Smooth muscle cell (in vitro differentiated cells): Measurements from ENCODE around the gene LPIN1. TPM values are rescaled to one million over a fixed set of nuclear protein-coding genes. Genes with fewer than 3 reads are reported as not detected.
"Not testable (repeated sequence)": the region's sequence is repeated elsewhere in the genome, so short reads cannot be mapped to it uniquely, and the experiment has no call there.

ENCODE experiments used
- DNase-seq: peaks from one replicate; lab custom pipeline; 2025; ENCODE audit not compliant: unreplicated experiment; lab: John Stamatoyannopoulos, UW
- H2AFZ ChIP-seq: fragments of 200-600 bp; sonication (generic); 2 replicates; pipeline ENCODE4 v1.6.0; 2016; ENCODE audit warnings: antibody characterized with exemption, low read depth, mild to moderate bottlenecking
- H3F3A ChIP-seq: fragments of 200-600 bp; sonication (generic); 2 replicates; pipeline ENCODE4 v1.6.0; 2017; ENCODE audit warnings: antibody characterized with exemption, low read depth
- H3K27ac ChIP-seq: fragments of 200-600 bp; sonication (generic); 2 replicates; pipeline ENCODE4 v1.5.1; 2016; ENCODE audit warnings: low read depth, mild to moderate bottlenecking
- H3K27me3 ChIP-seq: fragments of 200-600 bp; sonication (generic); 2 replicates; pipeline ENCODE4 v1.6.1; 2016; ENCODE audit warnings: low read depth, mild to moderate bottlenecking
- H3K36me3 ChIP-seq: fragments of 200-600 bp; sonication (generic); 2 replicates; pipeline ENCODE4 v1.5.1; 2016; ENCODE audit warnings: low read depth
- H3K4me1 ChIP-seq: fragments of 200-600 bp; sonication (generic); 2 replicates; pipeline ENCODE4 v1.5.1; 2016; ENCODE audit warnings: low read depth
- H3K4me2 ChIP-seq: fragments of 200-600 bp; sonication (generic); 2 replicates; pipeline ENCODE4 v1.6.0; 2016; ENCODE audit warnings: mild to moderate bottlenecking
- H3K4me3 ChIP-seq: fragments of 200-600 bp; sonication (generic); 2 replicates; pipeline ENCODE4 v1.5.1; 2016; ENCODE audit warnings: mild to moderate bottlenecking
- H3K79me2 ChIP-seq: fragments of 200-600 bp; sonication (generic); 2 replicates; pipeline ENCODE4 v1.6.0; 2016; ENCODE audit warnings: low read depth, mild to moderate bottlenecking
- H3K9ac ChIP-seq: fragments of 200-600 bp; sonication (generic); 2 replicates; pipeline ENCODE4 v1.6.0; 2016; ENCODE audit warnings: low read depth
- H3K9me3 ChIP-seq: fragments of 200-600 bp; sonication (generic); replicated peaks from 2 replicates; pipeline ENCODE4 v1.5.1; 2016; ENCODE audit warnings: low read depth
- H4K20me1 ChIP-seq: fragments of 200-600 bp; sonication (generic); 2 replicates; pipeline ENCODE4 v1.6.0; 2016; ENCODE audit warnings: low read depth
- CTCF ChIP-seq: fragments of 200-600 bp; sonication (generic); IDR thresholded peaks from 2 replicates; pipeline ENCODE4 v1.5.1; 2017; ENCODE audit warnings: borderline replicate concordance, mild to moderate bottlenecking, antibody characterized with exemption; ENCODE audit not compliant: insufficient read depth, poor library complexity, severe bottlenecking
- WGBS: methylation state at CpG from one replicate; pipeline ENCODE4 v1.1.7; 2016; ENCODE audit warnings: low lambda C conversion rate; 5-methylcytosine and 5-hydroxymethylcytosine counted together
- polyA plus RNA-seq: library from polyadenylated mRNA; unstranded; fragments of >200 nt; fragmentation: Nextera tagmentation; extraction: Ambion mirVana; gene quantifications from 2 replicates; pipeline ENCODE4 v1.2.1, GENCODE V29; 2016
- total RNA-seq: library from RNA; depleted of rRNA; stranded (reverse); fragments of >200 nt; gene quantifications from 2 replicates; pipeline ENCODE4 v1.2.3, GENCODE V29; 2014

Gene LPIN1
- total and polyA plus RNA-seq, 2 experiments from 2014 or later, result 13.8 to 17.9 TPM

DNA sequence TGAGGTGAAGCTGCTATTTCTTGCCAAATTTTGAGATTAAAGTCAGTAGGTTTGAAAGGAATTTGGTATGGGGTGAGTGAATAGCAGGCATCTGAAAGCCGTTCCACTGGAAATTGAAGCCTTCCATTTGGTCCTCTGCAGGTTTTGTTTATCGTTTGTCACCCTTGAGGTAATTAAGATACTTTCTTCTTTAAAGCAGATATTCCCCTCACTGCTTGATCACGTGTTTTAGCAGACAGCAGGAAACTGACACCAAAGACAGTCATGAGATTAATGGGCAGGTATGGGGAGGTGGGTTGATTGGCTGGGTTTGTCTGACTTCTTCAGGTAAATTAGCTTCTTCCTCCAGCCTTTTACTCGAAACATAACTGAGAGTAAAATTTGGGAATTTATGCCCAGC, 10.7 kb downstream of the LPIN1 start:
- H3K4me1 ChIP-seq, result peaks cover 8% of the 10 kb centered on the region
- H4K20me1 ChIP-seq, result peaks cover 78% of the 10 kb centered on the region
- no peaks in the 10 kb centered on the region for H3K9me3 ChIP-seq
- H3K27me3 ChIP-seq, result no peaks in the 10 kb centered on the region
- 67% methylated on average over 4 of the region's 4 CpGs for WGBS
- no peak overlapping the region for H3K9ac ChIP-seq
- no peak overlapping the region for H2AFZ ChIP-seq
- H3K4me3 ChIP-seq, result no peak overlapping the region
- no peak overlapping the region for H3K4me2 ChIP-seq
- TF ChIP-seq CTCF, result no peak
- H3K79me2 ChIP-seq, result peaks cover 51% of the 10 kb centered on the region
- H3K36me3 ChIP-seq, result no peaks in the 10 kb centered on the region
- no peak overlapping the region for H3K27ac ChIP-seq
- DNase-seq, result no peak
- H3F3A ChIP-seq, result no peaks in the 10 kb centered on the region

- Histone ChIP-seq H4K20me1 (peaks cover 75% of the 10 kb centered on the region), H3K36me3 (no peaks in the 10 kb centered on the region), H3K9me3 (no peaks in the 10 kb centered on the region), H3K4me1 (peaks cover 4% of the 10 kb centered on the region), H3F3A (no peaks in the 10 kb centered on the region), H2AFZ (no peak overlapping the region), H3K27ac (no peak overlapping the region), H3K4me3 (no peak overlapping the region), H3K9ac (no peak overlapping the region), H3K4me2 (no peak overlapping the region), H3K79me2 (peaks cover 44% of the 10 kb centered on the region), H3K27me3 (no peaks in the 10 kb centered on the region)
- TF ChIP-seq CTCF, result no peak
- 98% methylated on average over 4 of the region's 4 CpGs for WGBS
- no peak for DNase-seq
Measured at GRCh38 chr2:11758187-11758586, 11.8 kb downstream of the LPIN1 start.

GRCh38 chr2:11758647-11759046, 12.2 kb downstream of the LPIN1 start:
- H3K9me3 ChIP-seq, result no peaks in the 10 kb centered on the region
- peaks cover 75% of the 10 kb centered on the region for H4K20me1 ChIP-seq
- H3K27me3 ChIP-seq, result no peaks in the 10 kb centered on the region
- no peaks in the 10 kb centered on the region for H3K36me3 ChIP-seq
- H3F3A ChIP-seq, result no peaks in the 10 kb centered on the region
- H3K4me1 ChIP-seq, result peaks cover 4% of the 10 kb centered on the region
- TF ChIP-seq CTCF, result no peak
- H2AFZ ChIP-seq, result no peak overlapping the region
- H3K79me2 ChIP-seq, result peaks cover 41% of the 10 kb centered on the region
- DNase-seq, result no peak
- no peak overlapping the region for H3K27ac ChIP-seq
- H3K4me3 ChIP-seq, result no peak overlapping the region
- no peak overlapping the region for H3K4me2 ChIP-seq
- no peak overlapping the region for H3K9ac ChIP-seq
- WGBS, result 98% methylated on average over 4 of the region's 4 CpGs

DNA sequence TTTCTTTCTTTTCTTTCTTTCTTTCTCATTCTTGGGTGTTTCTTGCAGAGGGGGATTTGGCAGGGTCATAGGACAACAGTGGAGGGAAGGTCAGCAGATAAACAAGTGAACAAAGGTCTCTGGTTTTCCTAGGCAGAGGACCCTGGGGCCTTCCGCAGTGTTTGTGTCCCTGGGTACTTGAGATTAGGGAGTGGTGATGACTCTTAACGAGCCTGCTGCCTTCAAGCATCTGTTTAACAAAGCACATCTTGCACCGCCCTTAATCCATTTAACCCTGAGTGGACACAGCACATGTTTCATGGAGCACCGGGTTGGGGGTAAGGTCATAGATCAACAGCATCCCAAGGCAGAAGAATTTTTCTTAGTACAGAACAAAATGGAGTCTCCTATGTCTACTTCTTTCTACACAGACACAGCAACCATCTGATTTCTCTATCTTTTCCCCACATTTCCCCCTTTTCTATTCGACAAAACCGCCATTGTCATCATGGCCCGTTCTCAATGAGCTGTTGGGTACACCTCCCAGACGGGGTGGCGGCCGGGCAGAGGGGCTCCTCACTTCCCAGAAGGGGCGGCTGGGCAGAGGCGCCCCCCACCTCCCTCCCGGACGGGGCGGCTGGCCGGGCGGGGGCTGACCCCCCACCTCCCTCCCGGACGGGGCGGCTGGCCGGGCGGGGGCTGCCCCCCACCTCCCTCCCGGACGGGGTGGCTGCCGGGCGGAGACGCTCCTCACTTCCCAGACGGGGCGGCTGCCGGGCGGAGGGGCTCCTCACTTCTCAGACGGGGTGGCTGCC, 12.9 kb downstream of the LPIN1 start:
- H2AFZ ChIP-seq, H3K4me3 ChIP-seq, DNase-seq, H3K36me3 ChIP-seq, H3F3A ChIP-seq, H3K4me1 ChIP-seq, H3K9me3 ChIP-seq, H3K27me3 ChIP-seq, H3K9ac ChIP-seq, H3K4me2 ChIP-seq, H3K27ac ChIP-seq: not testable (repeated sequence)
- Histone ChIP-seq H4K20me1 (peaks cover 72% of the 10 kb centered on the region), H3K79me2 (peaks cover 34% of the 10 kb centered on the region)
- WGBS, result 93% methylated on average over 11 of the region's 32 CpGs
